Measurements from ENCODE around the gene ATP1B3.

DNA sequence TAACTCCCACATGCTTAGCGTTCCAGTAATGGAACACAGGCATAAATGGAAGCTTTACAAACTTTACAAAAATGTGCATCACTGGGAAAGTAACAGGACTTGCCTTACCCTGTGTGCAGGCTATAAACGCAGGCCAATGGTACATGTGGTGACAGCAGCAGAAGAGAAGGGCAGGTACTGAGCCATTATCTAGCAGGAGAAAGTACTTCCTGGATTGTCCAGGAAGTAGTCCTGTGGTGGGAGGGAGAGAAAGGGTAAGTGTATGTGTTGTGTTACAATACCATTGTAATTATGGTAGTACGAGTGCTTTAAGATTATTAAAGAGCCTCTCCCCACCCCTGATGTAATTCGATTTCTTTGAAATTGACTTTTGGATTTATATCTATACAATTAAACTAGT lies 5.3 kb downstream of the ATP1B3 start:
- TF ChIP-seq, protein P1, sequence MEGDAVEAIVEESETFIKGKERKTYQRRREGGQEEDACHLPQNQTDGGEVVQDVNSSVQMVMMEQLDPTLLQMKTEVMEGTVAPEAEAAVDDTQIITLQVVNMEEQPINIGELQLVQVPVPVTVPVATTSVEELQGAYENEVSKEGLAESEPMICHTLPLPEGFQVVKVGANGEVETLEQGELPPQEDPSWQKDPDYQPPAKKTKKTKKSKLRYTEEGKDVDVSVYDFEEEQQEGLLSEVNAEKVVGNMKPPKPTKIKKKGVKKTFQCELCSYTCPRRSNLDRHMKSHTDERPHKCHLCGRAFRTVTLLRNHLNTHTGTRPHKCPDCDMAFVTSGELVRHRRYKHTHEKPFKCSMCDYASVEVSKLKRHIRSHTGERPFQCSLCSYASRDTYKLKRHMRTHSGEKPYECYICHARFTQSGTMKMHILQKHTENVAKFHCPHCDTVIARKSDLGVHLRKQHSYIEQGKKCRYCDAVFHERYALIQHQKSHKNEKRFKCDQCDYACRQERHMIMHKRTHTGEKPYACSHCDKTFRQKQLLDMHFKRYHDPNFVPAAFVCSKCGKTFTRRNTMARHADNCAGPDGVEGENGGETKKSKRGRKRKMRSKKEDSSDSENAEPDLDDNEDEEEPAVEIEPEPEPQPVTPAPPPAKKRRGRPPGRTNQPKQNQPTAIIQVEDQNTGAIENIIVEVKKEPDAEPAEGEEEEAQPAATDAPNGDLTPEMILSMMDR (IDR thresholded peaks at IDR 0.05; ENCODE audit: low read length) = no peak
- no peak for TF ChIP-seq EZH2 (optimal IDR thresholded peaks at IDR 0.05; ENCODE audit: low read depth, low read length)
- TF ChIP-seq EZH2phosphoT487 (IDR thresholded peaks at IDR 0.05; ENCODE audit: low read length) = no peak
